Loucy (cell line): ENCODE results near the gene PLA2G2F.

Experiments used
- H2AFZ ChIP-seq: fragments of 200-600 bp; sonication (generic); 2 replicates; pipeline ENCODE4 v1.6.0; 2016; ENCODE audit warnings: antibody characterized with exemption, mild to moderate bottlenecking, low read length, moderate library complexity
- H3F3A ChIP-seq: fragments of 200-600 bp; 2 replicates; pipeline ENCODE4 v1.6.0; 2016; ENCODE audit warnings: antibody characterized with exemption, low read depth, mild to moderate bottlenecking
- H3K27me3 ChIP-seq: fragments of 200-600 bp; sonication (generic); 2 replicates; pipeline ENCODE4 v1.6.1; 2014; ENCODE audit warnings: low read length, mild to moderate bottlenecking; ENCODE audit not compliant: insufficient read depth, poor library complexity, severe bottlenecking
- H3K36me3 ChIP-seq: fragments of 200-600 bp; sonication (generic); 2 replicates; pipeline ENCODE4 v1.6.1; 2016; ENCODE audit warnings: low read length; ENCODE audit not compliant: insufficient read depth
- H3K4me1 ChIP-seq: fragments of 200-600 bp; sonication (generic); 2 replicates; pipeline ENCODE4 v1.5.1; 2014; ENCODE audit warnings: low read length, mild to moderate bottlenecking; ENCODE audit not compliant: insufficient read depth, poor library complexity, severe bottlenecking
- H3K4me2 ChIP-seq: fragments of 200-600 bp; sonication (generic); 2 replicates; pipeline ENCODE4 v1.6.0; 2014; ENCODE audit warnings: antibody characterized with exemption, low read length, low read depth, mild to moderate bottlenecking; ENCODE audit not compliant: poor library complexity, severe bottlenecking
- H3K4me3 ChIP-seq: fragments of 200-600 bp; sonication (generic); 2 replicates; pipeline ENCODE4 v1.5.1; 2014; ENCODE audit warnings: low read length, mild to moderate bottlenecking, mixed read lengths; ENCODE audit not compliant: poor library complexity, severe bottlenecking
- H3K79me2 ChIP-seq: fragments of 200-600 bp; sonication (generic); 2 replicates; pipeline ENCODE4 v1.6.1; 2014; ENCODE audit warnings: low read length; ENCODE audit not compliant: insufficient read depth
- H3K9ac ChIP-seq: fragments of 200-600 bp; sonication (generic); 2 replicates; pipeline ENCODE4 v1.6.0; 2014; ENCODE audit warnings: mild to moderate bottlenecking, low read depth, low read length, moderate library complexity; ENCODE audit not compliant: poor library complexity, severe bottlenecking
- H3K9me2 ChIP-seq: fragments of 200-600 bp; sonication (generic); replicated peaks from 2 replicates; pipeline ENCODE4 v1.6.1; 2016; ENCODE audit warnings: low read depth, low read length, mixed read lengths
- H3K9me3 ChIP-seq: fragments of 200-600 bp; sonication (generic); 2 replicates; pipeline ENCODE4 v1.6.1; 2014; ENCODE audit warnings: mild to moderate bottlenecking, antibody characterized with exemption, low read length, low read depth; ENCODE audit not compliant: insufficient read depth
- H4K20me1 ChIP-seq: fragments of 200-600 bp; sonication (generic); 2 replicates; pipeline ENCODE4 v1.6.0; 2014; ENCODE audit warnings: antibody characterized with exemption, low read length, mild to moderate bottlenecking; ENCODE audit not compliant: insufficient read depth, poor library complexity, severe bottlenecking
- CTCF ChIP-seq: fragments of 200-600 bp; sonication (generic); conservative IDR thresholded peaks from 2 replicates; pipeline ENCODE4 v1.5.1; 2014; ENCODE audit warnings: mild to moderate bottlenecking, antibody characterized with exemption, low read length
- EZH2phosphoT487 ChIP-seq: fragments of 200-600 bp; IDR thresholded peaks from 2 replicates; pipeline ENCODE4 v1.6.1; 2018; ENCODE audit warnings: antibody characterized with exemption, mild to moderate bottlenecking, moderate library complexity, borderline replicate concordance

The PLA2G2F gene

GRCh38 chr1:20109223-20109856 lies 29.8 kb upstream of the PLA2G2F start:
- H4K20me1 ChIP-seq, result no peaks in the 10 kb centered on the region
- no peaks in the 10 kb centered on the region for H3K4me1 ChIP-seq
- no peak overlapping the region for H3K4me3 ChIP-seq

GRCh38 chr1:20110679-20111078 lies 28.4 kb upstream of the PLA2G2F start:
- Histone ChIP-seq H3K27me3 (no peaks in the 10 kb centered on the region), H4K20me1 (no peaks in the 10 kb centered on the region), H3K36me3 (no peaks in the 10 kb centered on the region), H2AFZ (no peak overlapping the region), H3K79me2 (no peaks in the 10 kb centered on the region), H3F3A (no peaks in the 10 kb centered on the region), H3K9ac (no peak overlapping the region), H3K4me2 (no peak overlapping the region), H3K9me3 (no peaks in the 10 kb centered on the region), H3K4me1 (no peaks in the 10 kb centered on the region), H3K9me2 (no peaks in the 10 kb centered on the region), H3K4me3 (no peak overlapping the region)
- TF ChIP-seq EZH2phosphoT487 (no peak), CTCF (no peak)

More at GRCh38 chr1:20109223-20109856, 29.8 kb upstream of the PLA2G2F start:
- H3F3A ChIP-seq, result no peaks in the 10 kb centered on the region
- H3K4me2 ChIP-seq, result no peak overlapping the region
- no peaks in the 10 kb centered on the region for H3K9me2 ChIP-seq
- H3K36me3 ChIP-seq, result no peaks in the 10 kb centered on the region
- no peak overlapping the region for H2AFZ ChIP-seq
- H3K9me3 ChIP-seq, result no peaks in the 10 kb centered on the region
- peak; percentile 51 for TF ChIP-seq CTCF
- TF ChIP-seq EZH2phosphoT487, result no peak
- H3K27me3 ChIP-seq, result no peaks in the 10 kb centered on the region
- no peak overlapping the region for H3K9ac ChIP-seq
- no peaks in the 10 kb centered on the region for H3K79me2 ChIP-seq

- Histone ChIP-seq H3K9me2 (no peaks in the 10 kb centered on the region), H3K4me1 (no peaks in the 10 kb centered on the region), H3K4me2 (no peak overlapping the region), H3K9me3 (no peaks in the 10 kb centered on the region), H3K27me3 (no peaks in the 10 kb centered on the region), H4K20me1 (no peaks in the 10 kb centered on the region), H2AFZ (no peak overlapping the region), H3K36me3 (no peaks in the 10 kb centered on the region), H3K9ac (no peak overlapping the region), H3K79me2 (no peaks in the 10 kb centered on the region), H3F3A (no peaks in the 10 kb centered on the region), H3K4me3 (no peak overlapping the region)
- TF ChIP-seq EZH2phosphoT487, result no peak
- no peak for TF ChIP-seq CTCF
Observed at GRCh38 chr1:20111452-20111851, 27.7 kb upstream of the PLA2G2F start.
